K562 (cell line): ENCODE results near the gene KMT2D. TPM values are rescaled to one million over a fixed set of nuclear protein-coding genes. Genes with fewer than 3 reads are reported as not detected.

Experiments
- ATAC-seq: fragments of 200-7000 bp; cut with Tn5 transposase; 3 replicates; pipeline ENCODE4 v1.9.1; 2020; ENCODE audit warnings: moderate library complexity
- BruUV-seq: library from RNA; stranded (reverse); fragments of 400-500 nt; replicated peaks from 2 replicates; lab custom pipeline; 2021; lab: Mats Ljungman, UMichigan
- CTCF ChIA-PET: fragments of 300-600 bp; formaldehyde crosslinking; extraction: SDS; loops from one replicate; lab custom pipeline; 2021; ENCODE audit warnings: low intra/inter-chr PET ratio; lab: Yijun Ruan, JAX
- POLR2A ChIA-PET: fragments of 300-600, 350-650 bp; sonication (Branson Sonifier 250); formaldehyde crosslinking; extraction: SDS; loops from one replicate; lab custom pipeline; 2021; ENCODE audit warnings: antibody characterized with exemption, inconsistent platforms; lab: Yijun Ruan, JAX
- DNase-seq, 4 experiments: peaks; one replicate each; pipeline versions ENCODE4 v3.0.0 to v3.0.0-alpha.2; 2011 to 2018; ENCODE audit warnings: low spot score in 3 of 4, mixed read lengths in 3 of 4; ENCODE audit errors: extremely low read depth in 1 of 4
- FAIRE-seq: peaks from 2 replicates; lab custom pipeline; 2011; peaks lifted over from hg19 to GRCh38; lab: Jason Lieb, UNC
- H2AFZ ChIP-seq: 2 replicates; pipeline ENCODE4 v1.6.0; 2011; ENCODE audit warnings: low read depth, low read length, control low read depth, inconsistent platforms
- H3K27ac ChIP-seq: fragments of 200-600 bp; 3 replicates; pipeline ENCODE4 v1.8.0; 2011; ENCODE audit warnings: low read depth, mild to moderate bottlenecking, control low read depth, inconsistent platforms, low read length, moderate library complexity, mixed read lengths; ENCODE audit errors: extremely low read depth
- H3K27me3 ChIP-seq, 2 experiments: fragments of 300-600 bp in 1 of 2; 2 replicates in 1 of 2; 3 replicates in 1 of 2; pipeline versions ENCODE4 v1.6.0 to v1.8.0; 2011; ENCODE audit warnings: inconsistent platforms in 2 of 2, low read length in 2 of 2, mild to moderate bottlenecking in 1 of 2, mixed read lengths in 1 of 2, moderate library complexity in 1 of 2; ENCODE audit not compliant: control insufficient read depth in 2 of 2, insufficient read depth in 2 of 2
- H3K36me3 ChIP-seq: fragments of 300-600 bp; 3 replicates; pipeline ENCODE4 v1.8.0; 2011; ENCODE audit warnings: mild to moderate bottlenecking, low read length, inconsistent platforms; ENCODE audit not compliant: control insufficient read depth, insufficient read depth
- H3K4me1 ChIP-seq, 2 experiments: fragments of 200-600 bp in 1 of 2; replicated peaks in 1 of 2; 2 replicates in 1 of 2; 3 replicates in 1 of 2; pipeline versions ENCODE4 v1.5.1 to v1.8.0; 2011; ENCODE audit warnings: inconsistent platforms in 2 of 2, low read length in 2 of 2, mild to moderate bottlenecking in 1 of 2, mixed read lengths in 1 of 2, moderate library complexity in 1 of 2; ENCODE audit not compliant: control insufficient read depth in 2 of 2, insufficient read depth in 2 of 2
- H3K4me2 ChIP-seq: 2 replicates; pipeline ENCODE4 v1.6.1; 2011; ENCODE audit warnings: low read length, control low read depth, inconsistent platforms, mixed read lengths; ENCODE audit not compliant: insufficient read depth
- H3K4me3 ChIP-seq: fragments of 200-600 bp; sonication (generic), shearing (Covaris generic); 2 replicates; pipeline ENCODE4 v1.5.1; 2016; ENCODE audit warnings: control low read depth, inconsistent platforms
- H3K79me2 ChIP-seq: fragments of 200-600 bp; 3 replicates; pipeline ENCODE4 v1.8.0; 2011; ENCODE audit warnings: low read length, inconsistent platforms; ENCODE audit not compliant: control insufficient read depth, insufficient read depth
- H3K9ac ChIP-seq, 2 experiments: 2 replicates each; pipeline versions ENCODE4 v1.6.0 to v1.6.1; 2011; ENCODE audit warnings: low read depth in 2 of 2, low read length in 2 of 2, control low read depth in 1 of 2, inconsistent platforms in 1 of 2, mild to moderate bottlenecking in 1 of 2, mixed read lengths in 1 of 2; ENCODE audit not compliant: insufficient read depth in 1 of 2
- H3K9me1 ChIP-seq: one replicate; pipeline ENCODE4 v1.6.0; 2011; ENCODE audit warnings: inconsistent platforms, mild to moderate bottlenecking, low read length, moderate library complexity; ENCODE audit not compliant: control insufficient read depth, insufficient read depth
- H3K9me3 ChIP-seq: replicated peaks from 2 replicates; pipeline ENCODE4 v1.5.1; 2011; ENCODE audit warnings: low read depth, low read length, inconsistent platforms; ENCODE audit not compliant: control insufficient read depth, insufficient read depth
- H4K20me1 ChIP-seq: replicated peaks from 2 replicates; pipeline ENCODE4 v1.6.1; 2011; ENCODE audit warnings: low read length, inconsistent platforms, mixed read lengths; ENCODE audit not compliant: control insufficient read depth, insufficient read depth
- BRD9 ChIP-seq: fragments of 450-650 bp; IDR thresholded peaks from 2 replicates; pipeline ENCODE4 v1.6.1; 2018; ENCODE audit warnings: low read depth; ENCODE audit not compliant: partially characterized antibody
- RBM22 ChIP-seq: fragments of 200-400 bp; formaldehyde crosslinking; IDR thresholded peaks from 2 replicates; pipeline ENCODE4 v1.6.1; 2018; ENCODE audit warnings: low read length, low read depth; ENCODE audit not compliant: poor library complexity, severe bottlenecking
- RREB1 ChIP-seq: fragments of 250-450 bp; sonication (Bioruptor Pico); IDR thresholded peaks from 2 replicates; pipeline ENCODE4 v1.4.0; 2020
- SMAD4 ChIP-seq: fragments of 250-450 bp; sonication (Bioruptor Pico); conservative IDR thresholded peaks from 2 replicates; pipeline ENCODE4 v1.8.0; 2021; ENCODE audit warnings: inconsistent platforms, mild to moderate bottlenecking, moderate library complexity
- SRSF3 ChIP-seq: fragments of 200-400 bp; formaldehyde crosslinking; IDR thresholded peaks from 2 replicates; pipeline ENCODE4 v1.6.1; 2016; ENCODE audit warnings: mild to moderate bottlenecking, low read length, moderate library complexity; ENCODE audit not compliant: insufficient read depth
- TSC22D4 ChIP-seq: fragments of 450-650 bp; IDR thresholded peaks from 2 replicates; pipeline ENCODE4 v1.6.1; 2016; ENCODE audit warnings: missing genetic modification characterization, missing biosample characterization, control low read depth
- WGBS: fragments of 100-300 bp; shearing (Covaris generic); methylation state at CpG from one replicate; pipeline ENCODE4 v1.1.6; 2016; ENCODE audit warnings: low coverage, mixed read lengths; ENCODE audit not compliant: insufficient coverage; ENCODE audit errors: missing lambda C conversion rate; 5-methylcytosine and 5-hydroxymethylcytosine counted together
- in situ Hi-C: fragments of 300-500 bp; cut with MboI; formaldehyde crosslinking; loops from 4 replicates; pipeline ENCODE4 v1.15.0; 2018; ENCODE audit warnings: inconsistent platforms, mixed read lengths
- intact Hi-C: fragments of 100-400 bp; cut with micrococcal nuclease; formaldehyde crosslinking; loops from 2 replicates; pipeline ENCODE4 v1.14.2; 2022
- polyA plus RNA-seq, 8 experiments: library from polyadenylated mRNA; depleted of rRNA in 4 of 8; stranded (reverse) in 5 of 8; unstranded in 3 of 8; fragments of >200 nt; fragmentation: Nextera tagmentation in 2 of 8; fragmentation: Illumina TruSeq in 1 of 8; extraction: Ambion mirVana in 2 of 8; extraction: Trizol in 1 of 8; gene quantifications; 2 replicates each; pipeline versions ENCODE4 v1.2.1 to v1.2.3, GENCODE V29; 2011 to 2014; ENCODE audit warnings: inconsistent platforms in 1 of 8, missing spikeins in 1 of 8
- total RNA-seq, 7 experiments: library from RNA; depleted of rRNA in 6 of 7; stranded (reverse); fragments of >200 nt in 6 of 7; fragmentation: Illumina TruSeq in 2 of 7; extraction: Trizol in 2 of 7; gene quantifications; 2 replicates each; pipeline versions ENCODE4 v1.2.1 to v1.2.3, GENCODE V29; 2011 to 2021; ENCODE audit warnings: low replicate concordance in 1 of 7

The KMT2D gene
- total and polyA plus RNA-seq, 9 of the 15 experiments (the other 6 are each of a cell fraction or from before 2014, with no cell fraction given) = 0.22 to 93.7 (median 13.7) TPM

GRCh38 chr12:49019443-49020324 lies 40.9 kb downstream of the KMT2D start:
- WGBS = 20% methylated on average over 7 of the region's 10 CpGs
- no peaks in the 10 kb centered on the region for H3K27me3 ChIP-seq
- in situ Hi-C loops (no loop called here), intact Hi-C loops (loop anchor here (2.0 kb wide), 1 partner anchor 23 kb away; no protein-coding TSS in a partner anchor)
- peak overlapping the region; percentile 99 for H3K27ac ChIP-seq
- peak overlapping the region; percentile 69; the same call in 1 of the 2 replicates for H3K4me3 ChIP-seq
- ChIA-PET CTCF (interaction anchor here (0.5 to 0.6 kb wide), 3 partner anchors 23 to 205 kb away, joined by 3 to 5 read pairs (median 4); no protein-coding TSS in a partner anchor), POLR2A (interaction anchor here (0.6 to 6.8 kb wide), 10 partner anchors 9 to 309 kb away, joined by 3 to 78 read pairs (median 5); partner anchors contain the start of genes DDN and TUBA1B)
- FAIRE-seq (peak; percentile 90), ATAC-seq (peak; percentile 72), DNase-seq (peak; percentile 67 to 81 (median 75))
- H3K4me2 ChIP-seq = peak overlapping the region; percentile 63
- H3K9me1 ChIP-seq = no peaks in the 10 kb centered on the region
- H3K4me1 ChIP-seq = peaks cover 38 to 42% of the 10 kb centered on the region in 2 experiments
- H3K36me3 ChIP-seq = peaks cover 52% of the 10 kb centered on the region
- no peaks in the 10 kb centered on the region for H3K9me3 ChIP-seq
- H4K20me1 ChIP-seq = no peaks in the 10 kb centered on the region
- H3K9ac ChIP-seq = peak overlapping the region; percentile 87 to 93; a peak in 3 of 4 replicates
- 0 out of 2 replicates have a peak overlapping the region, but pooled peaks have one; percentile 36 for H2AFZ ChIP-seq
- no TSS peak for BruUV-seq
- H3K79me2 ChIP-seq = peaks cover 25% of the 10 kb centered on the region
- TF ChIP-seq RBM22 = no peak
- TF ChIP-seq SMAD4 = no peak
- no peak for TF ChIP-seq SRSF3
- no peak for TF ChIP-seq TSC22D4 (tag)
- no peak for TF ChIP-seq RREB1 (CRISPR knock-in tag)
- TF ChIP-seq BRD9 = peak; percentile 22
